Measurements from ENCODE around the gene CPNE9.

CPNE9 gene

GRCh38 chr3:9736831-9737230 is 33.2 kb downstream of the CPNE9 start:
- H3K27ac ChIP-seq, result no peak overlapping the region
- TF ChIP-seq, protein P1, sequence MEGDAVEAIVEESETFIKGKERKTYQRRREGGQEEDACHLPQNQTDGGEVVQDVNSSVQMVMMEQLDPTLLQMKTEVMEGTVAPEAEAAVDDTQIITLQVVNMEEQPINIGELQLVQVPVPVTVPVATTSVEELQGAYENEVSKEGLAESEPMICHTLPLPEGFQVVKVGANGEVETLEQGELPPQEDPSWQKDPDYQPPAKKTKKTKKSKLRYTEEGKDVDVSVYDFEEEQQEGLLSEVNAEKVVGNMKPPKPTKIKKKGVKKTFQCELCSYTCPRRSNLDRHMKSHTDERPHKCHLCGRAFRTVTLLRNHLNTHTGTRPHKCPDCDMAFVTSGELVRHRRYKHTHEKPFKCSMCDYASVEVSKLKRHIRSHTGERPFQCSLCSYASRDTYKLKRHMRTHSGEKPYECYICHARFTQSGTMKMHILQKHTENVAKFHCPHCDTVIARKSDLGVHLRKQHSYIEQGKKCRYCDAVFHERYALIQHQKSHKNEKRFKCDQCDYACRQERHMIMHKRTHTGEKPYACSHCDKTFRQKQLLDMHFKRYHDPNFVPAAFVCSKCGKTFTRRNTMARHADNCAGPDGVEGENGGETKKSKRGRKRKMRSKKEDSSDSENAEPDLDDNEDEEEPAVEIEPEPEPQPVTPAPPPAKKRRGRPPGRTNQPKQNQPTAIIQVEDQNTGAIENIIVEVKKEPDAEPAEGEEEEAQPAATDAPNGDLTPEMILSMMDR (conservative IDR thresholded peaks at IDR 0.05), result no peak

GRCh38 chr3:9739181-9739580 is 35.5 kb downstream of the CPNE9 start:
- TF ChIP-seq, protein P1 (conservative IDR thresholded peaks at IDR 0.05), result no peak
- no peak overlapping the region for H3K27ac ChIP-seq

- TF ChIP-seq, protein P1 (conservative IDR thresholded peaks at IDR 0.05), result no peak
- H3K27ac ChIP-seq, result no peak overlapping the region
Measured at GRCh38 chr3:9742560-9742959, 38.9 kb downstream of the CPNE9 start.

DNA sequence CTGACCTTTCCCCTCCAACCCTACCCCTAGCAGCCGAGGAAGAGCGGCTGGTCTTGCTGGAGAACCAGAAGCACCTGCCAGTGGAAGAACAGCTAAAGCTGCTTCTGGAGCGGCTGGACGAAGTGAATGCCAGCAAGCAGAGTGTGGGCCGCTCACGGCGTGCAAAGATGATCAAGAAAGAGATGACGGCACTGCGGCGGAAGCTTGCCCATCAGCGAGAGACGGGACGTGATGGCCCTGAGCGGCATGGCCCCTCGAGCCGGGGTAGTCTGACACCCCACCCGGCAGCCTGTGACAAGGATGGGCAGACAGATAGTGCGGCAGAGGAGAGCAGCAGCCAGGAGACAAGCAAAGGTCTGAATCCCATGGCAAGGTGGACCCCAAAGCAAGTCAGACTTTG is 39.9 kb downstream of the CPNE9 start:
- TF ChIP-seq, protein P1 (conservative IDR thresholded peaks at IDR 0.05), result no peak

DNA sequence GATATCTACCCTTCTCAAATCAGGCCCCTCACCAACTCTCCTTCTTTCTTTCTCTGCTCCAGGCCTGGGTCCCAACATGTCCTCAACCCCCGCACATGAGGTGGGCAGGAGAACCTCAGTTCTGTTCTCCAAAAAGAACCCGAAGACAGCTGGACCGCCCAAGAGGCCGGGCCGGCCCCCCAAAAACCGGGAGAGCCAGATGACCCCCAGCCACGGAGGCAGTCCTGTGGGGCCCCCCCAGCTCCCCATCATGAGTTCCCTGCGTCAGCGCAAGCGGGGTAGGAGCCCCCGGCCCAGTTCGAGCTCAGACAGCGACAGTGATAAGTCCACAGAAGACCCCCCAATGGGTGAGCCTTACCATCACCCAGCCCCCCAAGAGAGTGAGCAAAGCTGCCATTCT is 40.5 kb downstream of the CPNE9 start:
- H3K27ac ChIP-seq, result no peak overlapping the region
- TF ChIP-seq, protein P1 (conservative IDR thresholded peaks at IDR 0.05), result no peak

More for the DNA sequence above, 39.9 kb downstream of the CPNE9 start:
- H3K27ac ChIP-seq, result no peak overlapping the region

GRCh38 chr3:9745521-9745920 is 41.9 kb downstream of the CPNE9 start:
- H3K27ac ChIP-seq, result no peak overlapping the region
- TF ChIP-seq, protein P1 (conservative IDR thresholded peaks at IDR 0.05), result no peak

DNA sequence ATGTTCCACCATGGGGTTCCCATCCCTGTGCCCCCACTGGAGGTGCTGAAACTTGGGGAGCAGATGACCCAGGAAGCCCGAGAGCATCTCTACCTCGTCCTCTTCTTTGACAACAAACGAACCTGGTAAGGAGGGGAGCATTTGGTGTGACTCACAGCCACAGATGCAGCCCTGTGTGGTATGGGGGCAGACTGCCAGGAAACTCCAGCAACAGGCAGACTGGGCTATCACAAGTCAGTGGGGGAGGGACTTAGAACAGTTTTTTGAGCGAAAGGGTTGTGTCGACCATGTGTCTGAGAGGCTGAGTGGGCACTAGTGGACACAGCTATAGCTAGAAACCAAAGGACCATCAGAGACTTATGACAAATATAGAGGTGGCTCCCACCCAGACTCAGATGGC is 42.7 kb downstream of the CPNE9 start:
- no peak overlapping the region for H3K27ac ChIP-seq
- TF ChIP-seq, protein P1 (conservative IDR thresholded peaks at IDR 0.05), result no peak

DNA sequence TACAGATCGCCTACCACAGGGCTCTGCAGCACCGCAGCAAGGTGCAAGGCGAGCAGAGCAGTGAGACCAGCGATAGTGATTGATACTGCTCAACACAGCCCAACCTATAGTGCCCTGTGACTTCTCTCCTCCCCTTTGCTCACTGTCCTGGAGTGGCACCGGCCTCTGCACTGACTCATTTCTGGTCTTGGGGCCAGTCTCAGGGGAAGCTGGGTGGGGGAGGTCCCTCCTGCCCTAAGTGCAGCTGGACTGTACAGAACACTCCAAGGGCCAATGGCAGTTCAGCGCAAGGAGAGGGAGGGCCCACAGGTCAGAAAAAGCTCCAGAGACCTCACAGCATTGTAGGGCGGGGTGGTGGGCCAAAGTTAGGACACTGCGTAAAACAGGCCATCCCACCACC is 43.6 kb downstream of the CPNE9 start:
- TF ChIP-seq, protein P1 (conservative IDR thresholded peaks at IDR 0.05), result no peak
- no peak overlapping the region for H3K27ac ChIP-seq
